NCI-H748 treated with DMSO at 0.1 percent for 48 hours (cell line): ENCODE results near the gene SGCA.

Experiments used
- DNase-seq: peaks from one replicate; lab custom pipeline; 2025; lab: John Stamatoyannopoulos, UW

The SGCA gene

DNA sequence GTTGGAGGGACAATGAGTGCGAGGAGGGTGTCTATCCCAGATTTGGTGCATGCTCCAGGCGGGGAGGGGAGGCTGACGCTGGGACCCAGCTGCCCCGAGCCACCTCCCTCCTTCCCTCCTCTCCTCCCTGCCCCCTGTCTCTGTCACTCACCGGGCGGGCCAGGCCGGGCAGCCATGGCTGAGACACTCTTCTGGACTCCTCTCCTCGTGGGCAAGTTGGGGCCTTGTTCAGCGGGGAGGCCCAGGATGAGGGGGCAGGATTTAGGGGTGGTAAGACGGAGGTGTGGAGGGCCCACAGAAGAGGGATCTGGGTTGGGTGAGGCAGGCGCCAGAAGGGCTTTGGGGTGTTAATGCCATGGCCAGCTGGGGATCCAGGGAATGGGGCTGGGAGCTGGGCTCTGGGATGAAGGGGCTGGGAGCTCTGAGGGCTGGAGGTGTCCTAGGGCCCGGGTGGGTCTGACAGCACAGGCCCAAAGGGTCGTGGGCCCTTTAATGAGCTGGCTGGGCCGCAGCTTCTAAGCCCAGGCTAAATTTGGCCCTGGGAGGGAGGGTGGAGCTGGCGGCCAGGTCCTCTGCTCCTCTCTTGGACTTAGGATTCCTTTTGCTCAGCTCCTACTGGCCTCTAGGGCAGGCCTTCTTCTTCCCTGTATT, at the start of gene SGCA:
Gene SGCA, plus strand, starts transcription at position 139 of the 651 bp plus-strand sequence. Its CDS starts 36 bp downstream, at position 175.
- no peak for DNase-seq

DNA sequence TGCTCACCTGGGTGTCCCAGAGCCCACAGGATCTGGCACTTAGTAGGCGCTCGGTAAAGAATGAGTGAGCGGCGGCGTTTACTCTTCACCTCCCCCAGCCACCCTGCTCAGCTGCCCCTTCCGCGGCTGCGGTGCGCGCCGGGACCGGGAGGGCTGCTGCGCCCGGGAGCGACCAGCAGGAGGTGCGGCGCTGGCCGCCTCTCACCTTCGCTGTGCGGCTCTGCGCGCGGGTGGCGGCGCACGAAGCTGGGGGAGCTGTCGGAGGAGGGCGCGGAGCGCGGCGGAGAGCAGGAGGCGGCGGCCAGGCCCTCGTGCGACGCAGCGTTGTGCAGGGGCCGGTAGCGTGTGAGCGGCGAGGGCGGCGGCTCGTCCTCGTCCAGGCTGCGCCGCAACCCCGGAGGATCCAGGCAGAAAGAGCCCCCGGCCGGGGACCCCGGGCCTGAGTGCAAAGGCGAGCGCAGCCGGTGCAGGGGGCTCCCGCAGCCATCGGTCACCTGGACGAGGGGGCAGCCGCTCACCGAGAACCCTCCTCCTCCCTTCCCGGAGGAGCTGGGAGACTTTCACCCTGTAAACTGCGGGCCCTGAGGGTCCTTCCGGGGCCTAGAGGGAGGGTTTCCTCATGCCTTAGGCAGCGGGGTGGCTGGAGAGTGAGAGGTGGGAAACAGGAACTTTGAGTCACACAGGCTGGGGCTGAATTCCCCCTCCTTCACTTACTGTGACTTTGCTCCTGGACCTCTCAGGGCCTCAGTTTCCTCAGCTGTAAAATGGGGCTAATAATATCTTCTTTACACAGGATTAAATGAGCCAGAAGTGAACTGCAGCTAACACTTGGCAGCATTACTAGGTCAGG, 48.4 kb upstream of the SGCA start:
- DNase-seq: no peak

DNA sequence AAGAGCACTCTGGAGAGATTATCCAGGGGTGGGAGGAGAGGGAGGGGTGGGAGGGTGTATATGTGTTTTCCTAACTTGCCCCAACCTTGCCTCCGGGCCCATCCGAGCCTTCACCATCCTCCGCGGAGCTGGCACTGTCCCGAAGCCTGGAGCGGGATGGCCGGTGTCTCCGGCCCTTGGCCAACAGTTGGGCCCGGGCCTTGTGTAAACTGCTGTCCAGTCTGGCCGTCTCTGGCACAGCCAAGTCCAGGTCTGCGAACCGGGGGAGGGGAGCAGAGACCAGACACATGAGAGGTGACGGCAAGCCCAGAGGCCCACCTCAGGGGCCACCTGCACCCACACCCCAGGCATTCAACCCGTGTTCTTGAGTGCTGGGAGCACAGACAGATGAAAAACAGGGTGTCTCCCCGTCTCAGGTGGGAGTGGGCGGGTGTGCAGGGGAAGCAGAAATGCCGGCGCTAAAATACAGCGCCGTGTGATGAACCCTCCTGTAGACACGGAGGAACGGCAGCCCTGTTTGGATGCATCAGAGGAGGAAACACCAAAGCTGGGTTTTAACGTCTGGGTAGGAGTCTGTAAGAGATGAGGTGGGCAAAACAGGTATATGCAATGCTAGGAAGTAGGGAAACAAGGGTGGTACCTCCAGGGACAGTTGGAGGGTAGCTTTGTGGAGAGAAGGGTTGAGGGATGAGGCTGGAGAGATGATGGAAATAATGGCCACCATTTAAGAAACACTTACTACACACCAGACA, 47.6 kb upstream of the SGCA start:
- DNase-seq: no peak

DNA sequence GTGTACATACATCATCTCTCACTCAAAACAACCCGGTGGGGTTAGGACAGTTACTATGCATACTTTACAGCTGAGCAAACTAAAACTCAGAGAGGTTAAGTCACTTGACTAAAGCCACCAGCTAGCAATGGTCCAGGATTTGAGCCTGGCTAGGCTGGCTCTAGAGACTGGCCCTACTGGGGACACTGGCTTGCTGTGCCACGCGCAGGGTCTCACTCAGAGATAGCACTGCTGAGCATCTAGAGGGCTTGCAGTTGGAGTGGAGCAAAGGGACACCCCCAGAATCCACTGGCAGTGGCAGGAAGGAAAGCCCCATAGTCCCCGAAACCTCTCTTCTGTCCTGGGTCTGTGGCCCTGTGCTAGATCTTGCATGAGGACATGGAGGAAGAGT, 47.0 kb upstream of the SGCA start:
- DNase-seq: no peak

DNA sequence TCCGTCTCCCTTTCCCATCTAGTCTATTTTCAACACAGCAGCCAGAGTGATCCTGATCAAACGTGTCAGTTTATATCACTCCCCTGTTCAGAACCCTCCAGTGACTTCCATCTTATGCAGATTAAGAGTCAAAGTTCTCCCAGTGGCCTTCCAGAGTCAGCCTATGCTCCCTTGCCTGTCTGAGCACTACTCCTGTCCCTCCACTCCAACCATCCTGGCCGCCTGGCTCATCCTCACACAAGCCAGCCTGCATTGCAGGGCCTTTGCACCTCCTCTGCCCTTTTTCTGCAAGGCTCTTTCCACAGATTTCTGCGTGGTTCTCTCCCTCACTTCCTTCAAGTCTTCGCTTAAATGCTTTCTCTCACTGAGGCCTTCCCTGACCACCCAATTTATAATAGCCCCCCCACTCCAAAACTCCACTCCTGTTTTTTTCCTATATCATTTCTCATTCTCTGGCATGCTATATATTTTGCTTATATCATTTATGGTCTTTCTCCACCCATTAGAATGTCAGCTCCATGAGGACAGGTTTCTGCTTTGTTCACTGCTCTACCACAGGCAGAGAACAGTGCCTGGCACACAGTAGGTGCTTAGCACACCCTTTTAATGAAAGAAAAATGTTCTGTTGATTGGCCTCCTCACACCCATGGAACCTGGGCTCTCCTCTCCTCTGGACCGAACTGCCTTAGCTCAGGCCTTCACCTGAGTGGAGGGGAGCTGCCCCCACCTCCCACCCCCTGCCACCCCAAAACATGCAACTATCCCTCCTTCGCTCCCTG, 45.1 kb upstream of the SGCA start:
- DNase-seq: no peak

DNA sequence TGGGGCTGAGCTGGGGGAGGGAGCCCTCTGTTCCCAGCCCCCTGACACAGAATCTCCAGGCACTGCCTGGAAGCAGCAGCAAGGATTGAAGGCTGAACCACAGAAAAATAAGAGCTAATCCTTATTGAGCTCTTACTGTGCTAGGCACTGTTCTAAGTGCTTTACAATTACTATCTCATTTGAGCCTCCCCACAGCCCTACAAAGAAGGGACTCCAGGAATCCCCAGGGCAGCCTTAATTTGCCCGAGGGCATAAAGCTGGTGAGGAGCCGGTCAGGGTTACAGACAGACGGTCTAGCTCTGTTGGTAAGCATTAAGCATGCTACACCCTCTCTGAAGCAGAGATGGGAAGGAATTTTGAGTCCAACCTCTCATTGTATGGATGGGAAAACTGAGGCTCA, 42.9 kb upstream of the SGCA start:
- no peak for DNase-seq

DNA sequence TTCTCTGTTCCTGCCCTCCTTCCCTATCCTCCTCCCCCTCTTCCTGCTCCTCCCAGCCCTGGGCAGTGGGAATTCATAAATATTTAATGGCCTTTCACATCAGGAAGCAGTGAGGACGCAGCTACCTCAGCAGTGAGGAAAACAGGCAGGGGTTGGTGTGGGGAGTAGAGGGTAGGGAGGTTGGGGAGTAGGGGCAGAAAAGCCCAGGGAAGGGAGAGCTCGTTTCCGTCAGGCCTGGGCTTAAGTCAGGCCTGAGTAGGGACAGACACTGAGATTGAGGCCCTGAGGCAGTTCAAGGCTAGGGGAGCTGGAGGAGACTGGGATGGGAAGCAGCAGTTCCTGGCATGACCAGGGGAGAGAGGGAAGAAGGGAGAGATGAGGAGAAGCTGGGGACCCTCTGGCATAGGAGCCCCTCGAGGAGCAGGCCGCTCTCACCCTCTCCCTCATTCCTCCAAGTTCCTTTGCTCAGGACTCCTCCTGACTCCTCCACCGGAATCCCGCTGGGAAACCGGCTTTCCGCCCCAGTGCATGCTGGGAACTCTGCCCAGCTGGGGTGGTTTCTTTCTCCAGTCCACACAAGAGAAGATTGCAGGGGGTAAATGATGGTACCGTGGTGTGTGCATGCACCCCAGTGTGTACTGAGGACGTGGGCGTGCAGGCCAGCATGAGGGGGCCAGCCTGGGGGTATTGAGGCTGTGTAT, 42.0 kb upstream of the SGCA start:
- DNase-seq: no peak

DNA sequence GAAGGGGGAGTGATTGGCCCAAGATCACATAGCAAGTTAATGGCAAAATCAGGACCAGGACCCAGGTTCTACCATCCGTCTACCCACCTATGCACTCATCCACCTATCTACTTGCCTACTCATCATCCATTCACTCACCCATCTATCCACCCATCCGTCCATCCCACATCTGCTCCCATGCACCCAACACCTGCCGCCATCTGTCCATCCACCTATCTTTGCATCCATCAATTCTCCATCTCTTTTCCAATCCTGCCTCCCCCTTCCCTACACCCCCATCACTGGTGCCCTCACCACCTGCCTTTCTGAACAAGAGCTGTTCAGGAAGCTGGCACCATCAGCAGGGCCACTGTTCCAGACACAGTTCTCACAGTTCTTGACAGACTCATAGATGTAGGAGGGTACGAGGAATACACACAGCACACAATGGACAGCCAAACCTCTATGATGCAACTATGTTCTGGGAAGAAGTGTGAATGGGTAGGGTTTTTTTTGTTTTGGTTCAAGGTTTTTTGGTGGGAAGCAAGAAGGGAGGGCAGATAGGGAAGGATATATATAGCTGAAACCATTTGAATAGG, 40.3 kb upstream of the SGCA start:
- no peak for DNase-seq

DNA sequence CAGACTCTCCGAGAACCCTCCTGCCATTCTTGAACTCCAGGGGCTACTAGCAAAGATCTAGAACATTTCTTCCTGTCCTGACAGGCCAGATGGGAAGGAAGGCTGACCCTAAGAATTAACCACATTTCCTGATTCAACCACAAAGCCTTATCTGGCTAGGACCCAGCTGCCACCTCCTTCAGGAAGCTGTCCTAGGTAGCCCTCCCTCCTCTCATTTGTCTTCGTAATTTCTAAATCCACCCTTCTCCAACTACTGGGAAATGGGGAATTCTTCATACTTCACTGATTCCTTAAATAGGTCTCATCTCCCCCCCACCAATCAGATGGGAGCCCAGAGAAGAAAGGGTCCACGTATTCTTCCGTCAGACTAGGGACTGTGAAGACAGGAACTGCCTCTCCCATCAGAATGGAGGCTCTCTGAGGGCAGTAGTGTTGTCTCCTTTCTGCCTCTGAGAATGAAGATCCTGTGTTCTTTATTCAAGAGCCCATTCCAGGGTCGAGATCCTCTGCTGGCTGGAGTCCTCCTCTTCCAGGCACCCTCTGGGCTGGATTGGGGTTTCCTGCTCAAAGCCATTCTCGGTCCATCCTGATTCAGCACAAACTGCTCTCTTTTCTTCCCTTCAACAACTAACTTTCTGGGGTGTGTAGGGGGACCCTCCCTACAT, 38.0 kb upstream of the SGCA start:
- no peak for DNase-seq

DNA sequence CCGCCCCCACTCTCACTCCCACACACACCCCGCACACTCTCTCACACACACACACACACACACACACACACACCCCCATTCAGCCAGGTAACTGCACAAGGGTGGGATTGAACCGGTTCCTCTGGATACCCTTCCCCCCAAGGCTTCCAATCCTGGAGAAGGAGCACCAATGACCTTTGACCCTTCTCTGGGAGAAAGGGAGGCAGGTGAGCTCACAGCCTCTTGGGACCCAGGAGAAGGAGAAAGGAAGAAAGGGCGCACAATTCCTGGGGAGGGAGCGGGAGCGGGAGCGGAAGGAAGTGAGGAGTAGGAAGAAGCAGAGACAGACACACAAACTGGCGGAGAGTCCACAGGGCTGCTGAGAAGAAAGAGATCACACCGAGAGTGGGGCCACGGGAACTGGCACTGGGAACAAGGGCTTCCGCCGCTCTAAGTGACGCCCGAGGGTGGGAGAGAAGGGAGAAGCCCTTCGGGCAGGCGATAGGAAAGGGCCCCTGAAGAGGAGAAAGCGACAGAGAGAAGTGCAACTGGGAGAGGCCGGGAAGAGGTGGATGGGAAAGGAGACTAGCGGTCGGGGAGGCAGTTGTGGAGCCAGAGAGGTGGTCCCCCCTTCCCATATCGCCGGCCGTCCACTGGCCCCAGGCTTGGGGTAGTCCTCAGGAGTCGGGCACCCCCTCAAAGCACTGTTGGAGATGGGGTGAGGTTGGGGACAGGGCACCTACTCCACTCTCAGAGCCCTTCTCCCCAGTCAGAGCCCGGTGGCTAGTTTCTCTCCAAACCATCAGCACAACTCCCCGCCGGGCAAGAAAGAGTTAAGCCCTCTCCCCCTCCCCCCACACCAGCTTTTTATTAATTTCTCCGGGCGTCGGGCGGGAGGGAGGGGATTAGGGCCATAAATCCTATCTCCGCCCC, 37.1 kb upstream of the SGCA start:
- DNase-seq: no peak

DNA sequence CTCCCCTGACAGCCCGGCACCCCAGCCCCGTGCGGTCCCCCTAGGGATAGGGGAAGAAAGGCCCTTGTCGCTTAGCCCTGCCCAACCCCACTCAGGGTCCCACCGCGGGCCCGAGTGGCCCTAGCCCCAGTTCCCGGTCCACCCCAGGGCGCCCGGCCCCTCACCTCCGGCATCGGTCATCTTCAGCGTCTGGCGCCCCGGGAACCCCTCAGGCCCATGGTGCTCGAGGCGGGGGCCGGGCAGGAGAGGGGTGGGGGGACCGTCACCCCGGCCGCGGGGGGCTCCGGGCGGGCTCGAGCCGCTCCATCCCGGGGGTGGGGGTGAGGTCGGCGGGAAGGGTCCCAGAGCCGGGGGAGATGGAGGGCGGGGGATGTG, 36.5 kb upstream of the SGCA start:
- DNase-seq: no peak

DNA sequence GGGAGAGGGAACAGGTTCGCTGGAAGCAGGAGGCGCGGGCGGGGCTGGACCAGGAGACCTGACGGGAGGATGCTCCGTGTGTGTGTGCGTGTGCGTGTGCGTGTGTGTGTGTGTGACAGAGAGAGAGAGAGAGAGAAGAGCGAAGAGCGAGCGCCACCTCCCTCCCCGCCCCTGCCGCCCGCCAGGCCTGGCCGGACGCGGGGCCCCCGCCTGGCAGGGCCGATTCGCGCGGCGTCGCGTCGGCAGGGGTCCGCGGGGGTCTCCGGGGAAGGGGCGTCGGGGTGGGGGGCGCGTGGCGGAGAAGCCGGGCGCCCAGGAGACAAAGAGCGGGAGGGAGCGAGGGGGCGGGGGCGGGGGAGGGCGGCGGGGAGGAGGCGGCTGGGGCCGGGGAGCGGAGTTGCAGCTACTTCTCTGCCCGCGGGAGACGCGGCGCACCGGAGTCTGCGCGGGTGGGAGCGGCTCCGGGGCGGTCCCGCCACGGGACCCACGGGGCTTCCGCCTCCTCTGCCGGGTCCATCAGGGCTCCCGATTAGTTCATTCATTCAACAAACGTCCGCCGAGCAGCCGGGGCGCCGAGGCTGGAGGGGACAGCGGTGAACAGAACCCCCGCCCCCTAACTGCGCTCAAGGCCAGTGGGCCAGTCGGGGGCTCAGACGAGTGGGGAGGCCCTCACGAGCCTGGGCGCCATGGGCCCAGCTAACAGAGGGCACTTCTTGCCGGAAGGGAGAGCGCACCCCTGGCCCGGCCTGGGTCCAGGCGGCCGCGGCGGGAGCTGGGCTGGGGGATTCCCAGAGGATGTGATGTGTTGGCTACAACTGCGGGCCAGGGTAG, 35.9 kb upstream of the SGCA start, which contains the start of gene SAMD14:
Gene SAMD14, minus strand, starts transcription at position 433 of the 831 bp plus-strand sequence. CDS start 5,201 bp downstream, outside the sequence.
- no peak for DNase-seq

DNA sequence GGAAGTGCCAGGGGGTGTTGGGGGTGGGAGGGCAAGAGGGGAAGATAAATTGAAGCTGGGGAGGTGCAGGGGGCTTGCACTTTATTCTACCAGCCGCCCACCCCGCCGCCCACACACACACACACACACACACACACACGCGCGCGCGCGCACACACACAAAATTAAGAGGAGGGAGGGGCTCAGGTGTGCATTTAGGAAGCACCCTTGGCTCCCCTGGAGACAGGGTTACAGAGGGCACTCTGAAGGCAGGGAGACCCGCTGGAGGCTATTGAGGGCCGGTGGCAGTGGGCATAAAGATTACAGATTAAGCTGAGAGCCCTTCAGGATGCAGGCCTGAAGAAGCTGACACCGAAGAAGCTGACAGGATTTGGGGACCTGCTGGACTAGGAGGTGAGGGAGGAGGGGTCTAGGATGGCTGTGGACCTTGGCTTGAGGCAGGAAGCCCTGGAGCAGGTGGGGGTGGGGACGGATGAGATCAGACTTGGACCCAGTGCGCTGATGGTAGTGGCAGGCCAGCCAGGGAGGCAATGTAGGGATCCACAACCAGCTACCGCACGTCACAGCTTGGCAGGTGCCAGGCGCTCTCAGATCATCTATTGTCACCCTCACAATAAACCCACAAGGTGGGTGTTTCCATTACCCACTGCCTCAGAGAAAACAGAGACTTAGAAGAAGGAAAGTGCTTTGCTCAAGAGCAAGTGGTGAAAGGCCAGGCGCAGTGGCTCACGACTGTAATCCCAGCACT, 35.1 kb upstream of the SGCA start:
- no peak for DNase-seq

DNA sequence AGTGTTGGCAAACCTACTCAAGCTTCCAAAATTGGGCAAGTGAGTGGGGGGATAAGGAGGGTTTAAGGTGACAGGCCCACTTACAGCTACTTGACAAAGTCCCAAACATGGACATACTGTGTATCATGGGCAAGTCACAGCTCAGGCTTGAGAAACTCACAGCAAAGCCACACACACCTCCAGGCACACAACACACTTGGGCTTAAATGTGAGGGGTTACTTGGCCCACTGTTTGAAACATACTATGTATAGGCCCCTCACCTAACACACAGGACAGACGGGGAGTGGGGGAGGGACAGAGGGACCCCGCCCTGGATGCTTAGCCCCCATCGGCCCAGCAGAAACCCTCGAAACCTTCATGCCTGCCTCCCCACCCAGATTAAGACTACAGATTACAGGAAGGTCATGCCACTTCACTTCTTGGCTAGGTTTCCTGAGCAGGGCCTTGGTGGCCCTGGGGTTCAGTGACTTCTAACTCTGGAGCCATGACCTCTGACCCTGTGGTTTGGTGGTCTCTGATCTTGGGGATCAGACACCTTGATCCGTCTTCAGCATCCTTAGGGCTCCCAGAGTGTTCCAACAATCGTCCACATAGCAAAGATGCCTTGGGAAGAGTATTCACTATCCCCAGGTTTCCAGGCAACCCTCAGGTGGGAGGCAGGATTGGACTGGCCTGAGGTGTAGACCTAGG, 33.6 kb upstream of the SGCA start:
- DNase-seq: no peak

DNA sequence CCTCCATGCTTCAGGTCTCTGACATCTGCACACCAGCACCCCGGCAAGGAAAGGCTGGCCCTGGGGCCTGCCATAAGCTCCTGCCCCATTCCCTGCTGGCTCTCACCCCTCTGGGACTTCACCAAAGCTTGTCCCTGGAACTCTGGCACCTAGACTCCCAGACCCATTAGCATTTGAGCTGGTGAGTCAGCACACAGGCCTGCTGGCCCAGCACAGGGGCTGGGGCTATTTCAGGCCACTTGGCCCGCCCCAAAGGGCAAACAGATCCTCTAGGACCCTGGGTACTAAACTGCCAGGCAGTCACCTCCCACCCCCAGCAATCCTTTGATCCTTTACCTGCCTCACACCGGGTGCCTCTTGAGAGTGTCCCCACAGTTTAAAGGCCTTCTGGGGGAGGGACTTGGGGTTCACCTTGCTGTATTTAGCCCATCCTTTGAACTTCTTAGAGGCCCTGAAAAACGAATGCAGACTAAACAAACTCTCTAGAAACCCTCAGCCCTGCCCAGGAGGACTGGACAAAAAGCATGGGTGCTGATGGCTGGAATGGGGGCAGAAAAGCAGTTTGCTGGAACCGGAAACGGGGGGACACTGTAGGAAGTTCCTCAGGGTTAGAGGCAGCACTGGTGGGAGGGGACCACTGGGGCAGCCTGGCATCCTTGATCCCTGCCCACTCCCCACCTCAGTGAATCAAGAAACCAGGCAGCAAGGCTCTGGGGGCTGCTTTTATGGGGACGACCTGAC, 32.6 kb upstream of the SGCA start:
- DNase-seq: no peak

DNA sequence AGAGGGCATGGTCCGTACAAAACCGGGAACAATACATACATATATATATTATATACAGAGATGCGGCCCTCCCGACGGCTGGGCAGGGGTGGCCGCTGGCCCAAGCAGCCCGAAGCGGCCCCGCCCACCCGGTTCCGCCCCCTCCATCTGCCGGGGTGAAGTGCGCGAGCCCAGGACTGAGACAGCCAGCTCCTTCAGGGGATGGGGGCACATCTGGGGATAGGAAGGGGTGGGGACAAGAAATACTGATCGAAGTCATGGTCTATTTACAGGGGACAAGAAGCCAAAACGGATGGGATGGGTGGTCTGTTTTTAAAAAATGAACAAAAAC, 32.1 kb upstream of the SGCA start:
- no peak for DNase-seq
